ENCODE results near the gene ATP6V0B.

DNA sequence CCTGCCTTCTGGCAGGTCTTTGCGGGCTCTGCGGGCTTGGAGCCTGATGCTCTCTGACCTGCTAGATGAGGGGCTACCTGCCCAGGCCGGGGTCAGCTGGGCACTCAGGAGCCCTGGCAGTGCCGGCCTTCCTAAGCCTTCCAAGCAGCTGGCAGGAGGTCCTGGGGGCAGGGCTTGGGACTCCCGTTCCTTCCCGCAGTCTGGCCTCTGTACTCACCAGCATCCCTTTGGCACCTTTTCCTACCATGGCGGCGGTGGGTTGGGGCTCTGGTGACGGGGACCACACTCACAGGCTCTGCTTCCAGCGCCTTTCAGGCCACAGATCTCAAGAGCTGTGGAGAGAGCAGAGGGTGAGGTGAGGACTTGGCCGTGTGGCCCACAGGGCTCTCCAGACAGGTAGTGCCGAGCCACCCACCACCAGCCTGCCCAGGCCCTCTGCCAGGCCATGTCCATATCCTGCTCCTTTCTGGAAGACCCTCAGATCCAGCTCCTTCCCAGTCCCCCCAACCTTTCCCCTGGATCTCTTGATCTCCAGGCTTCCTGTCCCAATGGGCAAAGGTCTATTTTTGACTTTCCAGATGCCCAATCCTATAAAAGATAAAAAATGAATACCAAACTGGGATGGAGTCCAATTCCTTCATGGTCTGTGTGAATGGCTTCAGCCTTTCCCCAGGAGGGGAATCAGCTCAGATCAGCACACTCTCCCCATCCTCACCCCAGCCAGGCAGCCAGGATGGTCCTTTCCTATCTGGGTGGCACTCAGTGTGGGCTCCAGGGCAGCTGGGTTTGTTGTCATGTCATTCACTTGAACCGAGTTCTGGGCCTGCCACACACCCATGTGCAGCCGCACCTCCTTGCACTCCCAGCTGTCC is 49.5 kb downstream of the ATP6V0B start:
- TF ChIP-seq, protein P1, sequence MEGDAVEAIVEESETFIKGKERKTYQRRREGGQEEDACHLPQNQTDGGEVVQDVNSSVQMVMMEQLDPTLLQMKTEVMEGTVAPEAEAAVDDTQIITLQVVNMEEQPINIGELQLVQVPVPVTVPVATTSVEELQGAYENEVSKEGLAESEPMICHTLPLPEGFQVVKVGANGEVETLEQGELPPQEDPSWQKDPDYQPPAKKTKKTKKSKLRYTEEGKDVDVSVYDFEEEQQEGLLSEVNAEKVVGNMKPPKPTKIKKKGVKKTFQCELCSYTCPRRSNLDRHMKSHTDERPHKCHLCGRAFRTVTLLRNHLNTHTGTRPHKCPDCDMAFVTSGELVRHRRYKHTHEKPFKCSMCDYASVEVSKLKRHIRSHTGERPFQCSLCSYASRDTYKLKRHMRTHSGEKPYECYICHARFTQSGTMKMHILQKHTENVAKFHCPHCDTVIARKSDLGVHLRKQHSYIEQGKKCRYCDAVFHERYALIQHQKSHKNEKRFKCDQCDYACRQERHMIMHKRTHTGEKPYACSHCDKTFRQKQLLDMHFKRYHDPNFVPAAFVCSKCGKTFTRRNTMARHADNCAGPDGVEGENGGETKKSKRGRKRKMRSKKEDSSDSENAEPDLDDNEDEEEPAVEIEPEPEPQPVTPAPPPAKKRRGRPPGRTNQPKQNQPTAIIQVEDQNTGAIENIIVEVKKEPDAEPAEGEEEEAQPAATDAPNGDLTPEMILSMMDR (IDR thresholded peaks at IDR 0.05) = no peak
- no peak for TF ChIP-seq POLR2A (IDR thresholded peaks at IDR 0.05)

Measured in testis (tissue), 2 donors.